ENCODE measurements around the gene MCRIP1. TPM values are rescaled to one million over a fixed set of nuclear protein-coding genes. Genes with fewer than 3 reads are reported as not detected.

MCRIP1 gene
- total and polyA plus RNA-seq, 2 of the 13 experiments (the other 11 are each of a cell fraction or from before 2014, with no cell fraction given), result 79.7 to 84.9 TPM

GRCh38 chr17:81831957-81832607 is 1.0 kb downstream of the MCRIP1 start (continued):
- TF ChIP-seq ZBTB25 (CRISPR knock-in tag; IDR thresholded peaks at IDR 0.05) (no peak), ZNF777 (CRISPR knock-in tag; IDR thresholded peaks at IDR 0.05) (no peak), BCL6 (CRISPR knock-in tag; IDR thresholded peaks at IDR 0.05) (no peak), SNAPC5 (CRISPR knock-in tag; IDR thresholded peaks at IDR 0.05; ENCODE audit: borderline replicate concordance) (no peak), KMT2B (CRISPR knock-in tag; IDR thresholded peaks at IDR 0.05) (no peak), STAG1 (CRISPR knock-in tag; IDR thresholded peaks at IDR 0.05) (no peak), ZNF350 (CRISPR knock-in tag; IDR thresholded peaks at IDR 0.05; ENCODE audit: borderline replicate concordance, low read depth) (peak; percentile 41; the same call in 1 of the 2 replicates), TBX2 (CRISPR knock-in tag; IDR thresholded peaks at IDR 0.05; ENCODE audit: borderline replicate concordance) (0 out of 2 replicates have a peak, but pooled peaks have one; percentile 28), NR3C1 (CRISPR knock-in tag; IDR thresholded peaks at IDR 0.05) (no peak), THYN1 (CRISPR knock-in tag; IDR thresholded peaks at IDR 0.05; ENCODE audit: borderline replicate concordance, low read depth) (no peak), TFDP2 (CRISPR knock-in tag; IDR thresholded peaks at IDR 0.05) (no peak), ZNF205 (CRISPR knock-in tag; IDR thresholded peaks at IDR 0.05) (no peak), GRHL1 (CRISPR knock-in tag; conservative IDR thresholded peaks at IDR 0.05) (no peak), SPEN (CRISPR knock-in tag; IDR thresholded peaks at IDR 0.05; ENCODE audit: low read depth) (peak; percentile 53; the same call in 1 of the 2 replicates), MTERF4 (CRISPR knock-in tag; IDR thresholded peaks at IDR 0.05) (no peak), PHF5A (CRISPR knock-in tag; IDR thresholded peaks at IDR 0.05; ENCODE audit: low read depth, unreplicated experiment) (no peak), ATF3 (CRISPR knock-in tag; IDR thresholded peaks at IDR 0.05) (no peak), ZSCAN20 (CRISPR knock-in tag; IDR thresholded peaks at IDR 0.05; ENCODE audit: borderline replicate concordance) (no peak), CBFB (CRISPR knock-in tag; IDR thresholded peaks at IDR 0.05) (no peak), KLF11 (CRISPR knock-in tag; IDR thresholded peaks at IDR 0.05) (no peak), TRAFD1 (CRISPR knock-in tag; IDR thresholded peaks at IDR 0.05; ENCODE audit: borderline replicate concordance) (no peak), NFE2L1 (CRISPR knock-in tag; IDR thresholded peaks at IDR 0.05; ENCODE audit: borderline replicate concordance) (no peak), ZNF766 (CRISPR knock-in tag; IDR thresholded peaks at IDR 0.05; ENCODE audit: borderline replicate concordance) (no peak)
